NCI-H69 (cell line): Measurements from ENCODE around the gene DPP9.

ENCODE experiments used
- DNase-seq: peaks from one replicate; lab custom pipeline; 2025; lab: John Stamatoyannopoulos, UW

DPP9 gene

GRCh38 chr19:4633140-4633967 lies 90.3 kb downstream of the DPP9 start:
- DNase-seq: peak; percentile 94
